HCT116 (cell line): ENCODE results near the gene MRPL50.

ENCODE experiments used
- ATF3 ChIP-seq: IDR thresholded peaks from 2 replicates; pipeline ENCODE4 v1.6.1; 2012
- CTCF ChIP-seq, 3 experiments: fragments of 200-600 bp in 1 of 3; sonication (generic) in 1 of 3; IDR thresholded peaks in 2 of 3; conservative IDR thresholded peaks in 1 of 3; 2 replicates each; pipeline ENCODE4 v1.5.1; 2012 to 2017; ENCODE audit warnings: low read depth in 2 of 3, low read length in 2 of 3, antibody characterized with exemption in 1 of 3, borderline replicate concordance in 1 of 3, control low read depth in 1 of 3, mild to moderate bottlenecking in 1 of 3, mixed read lengths in 1 of 3, mixed run types in 1 of 3, moderate library complexity in 1 of 3; ENCODE audit not compliant: insufficient read depth in 1 of 3
- ELF1 ChIP-seq: IDR thresholded peaks from 2 replicates; pipeline ENCODE4 v1.6.1; 2012; ENCODE audit warnings: low read depth, borderline replicate concordance
- EZH2 ChIP-seq: fragments of 200-600 bp; sonication (generic); IDR thresholded peaks from 2 replicates; pipeline ENCODE4 v1.6.1; 2017; ENCODE audit warnings: antibody characterized with exemption, mixed run types
- FOSL1 ChIP-seq: IDR thresholded peaks from 2 replicates; pipeline ENCODE4 v1.6.1; 2012; ENCODE audit warnings: low read depth
- POLR2A ChIP-seq: IDR thresholded peaks from 2 replicates; pipeline ENCODE4 v1.7.0; 2011; ENCODE audit warnings: borderline replicate concordance; ENCODE audit not compliant: insufficient read depth, insufficient read length; ENCODE audit errors: extremely low read depth
- ZNF274 ChIP-seq: fragments of 200-500 bp; sonication (Bioruptor generic); IDR thresholded peaks from 2 replicates; pipeline ENCODE4 v1.6.1; 2014; ENCODE audit warnings: mild to moderate bottlenecking, low read depth, low read length, inconsistent platforms

- no peak for TF ChIP-seq CTCF (IDR thresholded peaks at IDR 0.05 in 2 of 3, conservative IDR thresholded peaks at IDR 0.05 in 1 of 3; ENCODE audit: borderline replicate concordance in 1 of 3, insufficient read depth in 1 of 3, low read depth in 2 of 3, low read length in 2 of 3)
- TF ChIP-seq FOSL1 = no peak
- no peak for TF ChIP-seq ATF3
- no peak for TF ChIP-seq ELF1
- TF ChIP-seq POLR2A = no peak
- no peak for TF ChIP-seq EZH2
- TF ChIP-seq ZNF274 = no peak
These were observed 41.8 kb downstream of the MRPL50 start for GRCh38 chr9:101356619-101357018.
